ENCODE results near the gene CIZ1.
A peak's percentile ranks its signal among the peaks of the same experiment; 100 is the strongest.
"Not testable (repeated sequence)": the region's sequence is repeated elsewhere in the genome, so short reads cannot be mapped to it uniquely, and the experiment has no call there.

CIZ1 gene

GRCh38 chr9:128191406-128192046, at the start of gene CIZ1:
TSS of gene CIZ1 (minus strand) at chr9:128191572. CDS start at chr9:128190857, 715 bp downstream.
- DNase-seq (ENCODE audit: low spot score), result peak; percentile 70

GRCh38 chr9:128233817-128234406, 42.5 kb upstream of the CIZ1 start:
- no peak for DNase-seq (ENCODE audit: low spot score)

GRCh38 chr9:128232528-128233428, 41.4 kb upstream of the CIZ1 start:
- no peak for DNase-seq (ENCODE audit: low spot score)

- no peak for DNase-seq (ENCODE audit: low spot score)
Measured at GRCh38 chr9:128231638-128232527, 40.5 kb upstream of the CIZ1 start.

GRCh38 chr9:128230897-128231296, 39.5 kb upstream of the CIZ1 start:
- DNase-seq (ENCODE audit: low spot score), result not testable (repeated sequence)

- DNase-seq (ENCODE audit: low spot score), result no peak
Measured at GRCh38 chr9:128226412-128226801, 35.0 kb upstream of the CIZ1 start.

- DNase-seq (ENCODE audit: low spot score), result no peak
Measured at GRCh38 chr9:128225770-128226411, 34.5 kb upstream of the CIZ1 start.

- DNase-seq (ENCODE audit: low spot score), result no peak
Measured at GRCh38 chr9:128224877-128225276, 33.5 kb upstream of the CIZ1 start.

GRCh38 chr9:128222880-128223670, 31.7 kb upstream of the CIZ1 start:
- DNase-seq (ENCODE audit: low spot score), result no peak

GRCh38 chr9:128222026-128222425, 30.7 kb upstream of the CIZ1 start:
- no peak for DNase-seq (ENCODE audit: low spot score)

- DNase-seq (ENCODE audit: low spot score), result no peak
Measured at GRCh38 chr9:128219831-128220230, 28.5 kb upstream of the CIZ1 start.

GRCh38 chr9:128218518-128219389, 27.4 kb upstream of the CIZ1 start:
- DNase-seq (ENCODE audit: low spot score), result peak; percentile 100

- DNase-seq (ENCODE audit: low spot score), result no peak
Measured at GRCh38 chr9:128218172-128218517, 26.8 kb upstream of the CIZ1 start.

- DNase-seq (ENCODE audit: low spot score), result no peak
Measured at GRCh38 chr9:128216781-128217553, 25.6 kb upstream of the CIZ1 start.

GRCh38 chr9:128215491-128216409, 24.4 kb upstream of the CIZ1 start:
- no peak for DNase-seq (ENCODE audit: low spot score)

- no peak for DNase-seq (ENCODE audit: low spot score)
Measured at GRCh38 chr9:128214571-128215490, 23.5 kb upstream of the CIZ1 start.

All from COLO829 (cell line).